Measurements from ENCODE around the gene RAPGEF4. TPM values are rescaled to one million over a fixed set of nuclear protein-coding genes. Genes with fewer than 3 reads are reported as not detected.
A peak's percentile ranks its signal among the peaks of the same experiment; 100 is the strongest.

Gene RAPGEF4
- total RNA-seq, 1 experiment from 2014 or later: 2.2 TPM

GRCh38 chr2:172943539-172943938 is 207.9 kb downstream of the RAPGEF4 start (continued):
- TF ChIP-seq USF2 (CRISPR knock-in tag; IDR thresholded peaks at IDR 0.05) (no peak), ZNF219 (CRISPR knock-in tag; IDR thresholded peaks at IDR 0.05; ENCODE audit: borderline replicate concordance) (no peak), GRHL2 (CRISPR knock-in tag; IDR thresholded peaks at IDR 0.05; ENCODE audit: insufficient replicate concordance, severe bottlenecking) (no peak)

GRCh38 chr2:172944022-172944793 is 208.6 kb downstream of the RAPGEF4 start:
- Mint-ChIP-seq H3K27me3 (ENCODE audit: low read depth) (peaks cover 38% of the 10 kb centered on the region), H3K4me1 (peaks cover 29% of the 10 kb centered on the region), H3K4me3 (no peak overlapping the region), H3K27ac (no peak overlapping the region), H3K9me3 (peaks cover 12% of the 10 kb centered on the region), H3K36me3 (no peaks in the 10 kb centered on the region)
- ATAC-seq (peak; percentile 48), DNase-seq (ENCODE audit: low spot score) (no peak)
- TF ChIP-seq FOXK1 (CRISPR knock-in tag; IDR thresholded peaks at IDR 0.05): no peak
- ChIA-PET POLR2A (no interaction called here), CTCF (interaction anchor here (0.7 to 1.3 kb wide), 2 partner anchors 11 to 454 kb away, joined by 4 read pairs; no protein-coding TSS in a partner anchor)

- TF ChIP-seq HMGXB4 (CRISPR knock-in tag; IDR thresholded peaks at IDR 0.05): no peak
- no peak for TF ChIP-seq TEAD1 (CRISPR knock-in tag; IDR thresholded peaks at IDR 0.05)
- TF ChIP-seq IRF2 (CRISPR knock-in tag; IDR thresholded peaks at IDR 0.05; ENCODE audit: borderline replicate concordance, low read depth): no peak
- ChIA-PET CTCF (interaction anchor here (0.7 to 1.3 kb wide), 2 partner anchors 12 to 453 kb away, joined by 4 read pairs; no protein-coding TSS in a partner anchor), POLR2A (no interaction called here)
- Mint-ChIP-seq H3K36me3 (no peaks in the 10 kb centered on the region), H3K4me3 (no peak overlapping the region), H3K9me3 (peaks cover 12% of the 10 kb centered on the region), H3K4me1 (peaks cover 29% of the 10 kb centered on the region), H3K27me3 (ENCODE audit: low read depth) (peaks cover 38% of the 10 kb centered on the region), H3K27ac (no peak overlapping the region)
- no peak for DNase-seq (ENCODE audit: low spot score)
- no peak for ATAC-seq
Observed at GRCh38 chr2:172944794-172945509, 209.3 kb downstream of the RAPGEF4 start.

- no peak overlapping the region for H3K27ac Mint-ChIP-seq
- H3K4me3 Mint-ChIP-seq: no peak overlapping the region
- DNase-seq (ENCODE audit: low spot score) (no peak), ATAC-seq (no peak)
- ChIA-PET CTCF (no interaction called here), POLR2A (no interaction called here)
- H3K36me3 Mint-ChIP-seq: no peaks in the 10 kb centered on the region
- H3K4me1 Mint-ChIP-seq: peaks cover 29% of the 10 kb centered on the region
- peaks cover 38% of the 10 kb centered on the region for H3K27me3 Mint-ChIP-seq (ENCODE audit: low read depth)
- TF ChIP-seq FOXK1 (CRISPR knock-in tag; IDR thresholded peaks at IDR 0.05) (no peak), FOXP4 (CRISPR knock-in tag; IDR thresholded peaks at IDR 0.05) (no peak), USF2 (CRISPR knock-in tag; IDR thresholded peaks at IDR 0.05) (no peak), ZMAT4 (CRISPR knock-in tag; IDR thresholded peaks at IDR 0.05) (no peak), EMX1 (CRISPR knock-in tag; IDR thresholded peaks at IDR 0.05) (no peak), ZNF281 (CRISPR knock-in tag; IDR thresholded peaks at IDR 0.05) (no peak), IRF2 (CRISPR knock-in tag; IDR thresholded peaks at IDR 0.05; ENCODE audit: borderline replicate concordance, low read depth) (no peak)
- H3K9me3 Mint-ChIP-seq: peaks cover 8% of the 10 kb centered on the region
Observed at GRCh38 chr2:172945510-172945850, 209.8 kb downstream of the RAPGEF4 start.
